SK-N-MC (cell line): ENCODE results near the gene TXNL4A.

Experiments used
- EZH2 ChIP-seq: fragments of 200-600 bp; sonication (generic); IDR thresholded peaks from one replicate; pipeline ENCODE4 v1.6.1; 2017; ENCODE audit warnings: antibody characterized with exemption
- POLR2AphosphoS5 ChIP-seq: IDR thresholded peaks from 2 replicates; pipeline ENCODE4 v1.6.1; 2012; ENCODE audit warnings: mild to moderate bottlenecking, low read depth, low read length, borderline replicate concordance

DNA sequence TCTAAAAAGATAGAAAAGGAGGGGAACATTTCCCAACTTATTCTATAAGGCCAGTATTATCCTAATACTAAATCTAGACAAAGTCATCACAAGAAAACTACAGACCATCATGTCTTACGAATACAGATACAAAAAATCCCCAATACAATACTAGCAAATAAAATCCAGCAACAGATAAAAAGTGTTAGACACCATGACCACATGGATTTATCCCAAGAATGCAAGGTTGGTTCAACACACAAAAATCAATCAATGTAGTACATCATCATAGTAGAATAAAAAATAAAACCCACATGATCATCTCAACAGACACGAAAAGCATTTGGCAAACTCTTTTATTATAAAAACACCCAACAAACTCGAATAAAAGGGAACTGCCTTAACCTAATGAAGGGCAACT lies 55.5 kb downstream of the TXNL4A start:
- TF ChIP-seq EZH2 (no peak), POLR2AphosphoS5 (no peak)
